A673 (cell line): Measurements from ENCODE around the gene INHBB.

Experiments
- EZH2 ChIP-seq: fragments of 200-600 bp; sonication (generic); IDR thresholded peaks from 2 replicates; pipeline ENCODE4 v1.6.1; 2017; ENCODE audit warnings: borderline replicate concordance, low read depth, mild to moderate bottlenecking, mixed read lengths, antibody characterized with exemption, low read length; ENCODE audit not compliant: poor library complexity, severe bottlenecking
- TF ChIP-seq, protein P1 (sequence below): fragments of 300-800, 200-600 bp; sonication (generic); conservative IDR thresholded peaks from 2 replicates; pipeline ENCODE4 v1.5.1; 2017; ENCODE audit warnings: low read depth, mild to moderate bottlenecking, antibody characterized with exemption, low read length, moderate library complexity, mixed read lengths

DNA sequence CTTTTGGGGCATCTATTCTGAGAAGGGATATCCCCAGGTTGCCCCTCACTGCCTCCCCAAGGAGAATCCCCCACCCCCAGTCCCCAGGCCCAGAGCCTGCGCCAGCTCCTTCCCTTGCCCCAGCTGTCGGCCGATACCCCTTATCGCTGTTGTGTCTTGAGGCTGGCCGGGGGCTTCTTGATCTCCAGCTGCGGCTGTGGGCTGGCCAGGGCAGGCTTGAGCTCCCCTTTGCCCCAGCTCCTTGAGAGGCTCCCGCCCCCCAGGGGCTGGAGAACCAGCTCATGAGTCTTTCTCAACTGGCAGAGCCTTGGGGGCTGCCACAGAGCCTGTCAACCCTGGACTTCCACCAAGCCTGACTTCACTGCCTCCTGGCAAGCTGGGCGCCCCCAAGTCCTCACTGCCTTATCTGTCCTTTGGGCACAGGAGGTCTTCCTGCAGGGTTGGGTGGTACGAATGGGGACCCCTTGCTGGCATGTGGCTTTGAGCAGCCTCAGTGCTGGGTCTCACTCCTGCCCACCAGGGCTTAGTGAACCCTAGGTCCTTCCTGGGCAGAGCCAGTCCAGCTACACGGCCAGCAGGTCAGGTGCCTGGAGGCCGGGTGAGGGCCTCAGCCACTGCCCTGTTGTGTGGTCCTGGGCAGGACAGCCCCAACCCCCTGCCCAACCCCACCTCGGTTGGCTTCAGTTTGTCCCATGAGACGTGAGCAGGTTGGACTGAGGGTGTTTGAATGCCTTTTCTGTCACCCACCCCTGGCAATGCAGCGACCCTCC lies 29.5 kb downstream of the INHBB start:
- TF ChIP-seq, protein P1, sequence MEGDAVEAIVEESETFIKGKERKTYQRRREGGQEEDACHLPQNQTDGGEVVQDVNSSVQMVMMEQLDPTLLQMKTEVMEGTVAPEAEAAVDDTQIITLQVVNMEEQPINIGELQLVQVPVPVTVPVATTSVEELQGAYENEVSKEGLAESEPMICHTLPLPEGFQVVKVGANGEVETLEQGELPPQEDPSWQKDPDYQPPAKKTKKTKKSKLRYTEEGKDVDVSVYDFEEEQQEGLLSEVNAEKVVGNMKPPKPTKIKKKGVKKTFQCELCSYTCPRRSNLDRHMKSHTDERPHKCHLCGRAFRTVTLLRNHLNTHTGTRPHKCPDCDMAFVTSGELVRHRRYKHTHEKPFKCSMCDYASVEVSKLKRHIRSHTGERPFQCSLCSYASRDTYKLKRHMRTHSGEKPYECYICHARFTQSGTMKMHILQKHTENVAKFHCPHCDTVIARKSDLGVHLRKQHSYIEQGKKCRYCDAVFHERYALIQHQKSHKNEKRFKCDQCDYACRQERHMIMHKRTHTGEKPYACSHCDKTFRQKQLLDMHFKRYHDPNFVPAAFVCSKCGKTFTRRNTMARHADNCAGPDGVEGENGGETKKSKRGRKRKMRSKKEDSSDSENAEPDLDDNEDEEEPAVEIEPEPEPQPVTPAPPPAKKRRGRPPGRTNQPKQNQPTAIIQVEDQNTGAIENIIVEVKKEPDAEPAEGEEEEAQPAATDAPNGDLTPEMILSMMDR, result no peak
- no peak for TF ChIP-seq EZH2
